GM12891 (cell line): Measurements from ENCODE around the gene RPP40.

ENCODE experiments used
- POLR2A ChIP-seq: IDR thresholded peaks from 2 replicates; pipeline ENCODE4 v1.6.1; 2011; ENCODE audit warnings: low read depth, low read length, control low read depth
- POLR2AphosphoS5 ChIP-seq: IDR thresholded peaks from 2 replicates; pipeline ENCODE4 v1.6.1; 2011; ENCODE audit warnings: low read depth, low read length, control low read depth
- TAF1 ChIP-seq: IDR thresholded peaks from 2 replicates; pipeline ENCODE4 v1.6.1; 2011; ENCODE audit warnings: low read depth, low read length, control low read depth

GRCh38 chr6:4986999-4987398 is 16.8 kb downstream of the RPP40 start:
- TF ChIP-seq POLR2AphosphoS5 (no peak), TAF1 (no peak), POLR2A (no peak)
